GM12892 (cell line): ENCODE measurements around the gene OR5M8.

Experiments
- POLR2A ChIP-seq: IDR thresholded peaks from 2 replicates; pipeline ENCODE4 v1.6.1; 2011; ENCODE audit warnings: low read depth, low read length, control low read depth
- POLR2AphosphoS5 ChIP-seq: IDR thresholded peaks from 2 replicates; pipeline ENCODE4 v1.6.1; 2011; ENCODE audit warnings: low read depth, low read length, control low read depth

- TF ChIP-seq POLR2A (no peak), POLR2AphosphoS5 (no peak)
These were observed at the start of gene OR5M8 for GRCh38 chr11:56491270-56491669.
